GM10266 (cell line): Measurements from ENCODE around the gene PLXNB1.

Experiments used
- DNase-seq: peaks from one replicate; pipeline ENCODE4 v3.0.0; 2012; ENCODE audit errors: extremely low spot score
- CTCF ChIP-seq: IDR thresholded peaks from 2 replicates; pipeline ENCODE4 v1.5.1; 2012; ENCODE audit warnings: mild to moderate bottlenecking, low read depth; ENCODE audit not compliant: control insufficient read depth, insufficient read depth; ENCODE audit errors: missing control alignments

PLXNB1 gene

GRCh38 chr3:48416546-48416945, 13.3 kb downstream of the PLXNB1 start:
- TF ChIP-seq CTCF = no peak
- DNase-seq = no peak

- DNase-seq = no peak
- TF ChIP-seq CTCF = no peak
Observed at GRCh38 chr3:48416091-48416505, 13.8 kb downstream of the PLXNB1 start.

GRCh38 chr3:48415251-48415953, 14.5 kb downstream of the PLXNB1 start:
- no peak for TF ChIP-seq CTCF
- no peak for DNase-seq

GRCh38 chr3:48414376-48415250, 15.3 kb downstream of the PLXNB1 start:
- no peak for TF ChIP-seq CTCF
- DNase-seq = no peak

- DNase-seq = no peak
- no peak for TF ChIP-seq CTCF
Observed at GRCh38 chr3:48413611-48414010, 16.3 kb downstream of the PLXNB1 start.

GRCh38 chr3:48413086-48413485, 16.8 kb downstream of the PLXNB1 start:
- DNase-seq = no peak

More at GRCh38 chr3:48413086-48413485, 16.8 kb downstream of the PLXNB1 start:
- TF ChIP-seq CTCF = no peak
